Vagina (tissue), 2 donors: ENCODE results near the gene IMMP2L. TPM values are rescaled to one million over a fixed set of nuclear protein-coding genes. Genes with fewer than 3 reads are reported as not detected.

Experiments
- DNase-seq, 2 donors: peaks; one replicate each; pipeline ENCODE4 v3.0.0-alpha.2; 2017; ENCODE audit errors: extremely low spot score in 2 of 2
- H3K27ac ChIP-seq: fragments of 200-600 bp; sonication (generic); one replicate; pipeline ENCODE4 v1.5.1; 2019
- H3K27me3 ChIP-seq: fragments of 200-600 bp; sonication (generic); one replicate; pipeline ENCODE4 v1.5.1; 2019
- H3K36me3 ChIP-seq, 2 donors: fragments of 200-600 bp; sonication (generic); one replicate each; pipeline ENCODE4 v1.5.1; 2017 to 2019
- H3K4me1 ChIP-seq: fragments of 200-600 bp; sonication (generic); one replicate; pipeline ENCODE4 v1.5.1; 2019
- H3K4me3 ChIP-seq, 2 donors: fragments of 200-600 bp; sonication (generic); 1 replicate in 1 of 2; 2 replicates in 1 of 2; pipeline ENCODE4 v1.5.1; 2016 to 2019
- H3K9me3 ChIP-seq: fragments of 200-600 bp; sonication (generic); one replicate; pipeline ENCODE4 v1.5.1; 2019
- POLR2A ChIP-seq, 2 donors: fragments of 450-650 bp; IDR thresholded peaks; one replicate each; pipeline ENCODE4 v1.6.1; 2017; ENCODE audit warnings: antibody characterized with exemption in 2 of 2, mild to moderate bottlenecking in 2 of 2, moderate library complexity in 2 of 2
- POLR2AphosphoS5 ChIP-seq, 2 donors: sonication (generic); formaldehyde crosslinking; IDR thresholded peaks; one replicate each; pipeline ENCODE4 v1.9.0; 2017; ENCODE audit warnings: antibody characterized with exemption in 2 of 2, mild to moderate bottlenecking in 2 of 2, low read depth in 1 of 2; ENCODE audit not compliant: insufficient read depth in 1 of 2
- intact Hi-C: fragments of 100-400 bp; cut with DNase I; formaldehyde crosslinking; loops from one replicate; pipeline ENCODE4 v1.15.1; 2023
- total RNA-seq: library from RNA; depleted of rRNA; stranded (reverse); fragments of >200 nt; gene quantifications from one replicate; pipeline ENCODE4 v1.2.3, GENCODE V29; 2016
- TF ChIP-seq, protein P1 (sequence below), 3 experiments: fragments of 450-650 bp in 2 of 3; fragments of 200-600 bp in 1 of 3; sonication (generic) in 1 of 3; IDR thresholded peaks; one replicate each; pipeline ENCODE4 v1.5.1; 2017 to 2019; ENCODE audit warnings: antibody characterized with exemption in 3 of 3, mild to moderate bottlenecking in 2 of 3, moderate library complexity in 2 of 3

Gene IMMP2L
- total RNA-seq, 1 donor from 2014 or later: 13.3 TPM

DNA sequence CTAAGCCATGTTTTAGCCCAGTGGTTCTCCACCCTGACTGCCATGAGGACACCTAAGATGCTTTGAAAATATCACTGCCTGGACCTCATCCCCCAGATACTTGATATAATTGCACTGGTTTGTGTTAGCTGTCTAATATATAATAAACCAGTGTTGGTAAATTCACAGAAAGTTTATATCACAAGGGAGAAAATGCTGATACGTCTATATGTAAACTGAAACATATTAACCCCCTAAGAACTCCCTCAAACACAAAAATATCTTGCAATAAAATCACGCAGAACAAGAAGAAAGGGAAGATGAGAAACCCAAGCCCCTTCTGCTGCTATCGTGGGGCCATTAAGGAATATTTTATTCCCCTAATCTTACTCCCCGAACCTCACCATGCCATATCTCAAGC lies 8.2 kb downstream of the IMMP2L start:
- Histone ChIP-seq H3K4me3 (no peak overlapping the region), H3K27me3 (no peaks in the 10 kb centered on the region), H3K36me3 (peaks cover 0 to 14% of the 10 kb centered on the region in 2 donors), H3K9me3 (no peaks in the 10 kb centered on the region), H3K27ac (no peak overlapping the region), H3K4me1 (peaks cover 7% of the 10 kb centered on the region)
- intact Hi-C loops: no loop called here
- DNase-seq: no peak
- TF ChIP-seq, protein P1, sequence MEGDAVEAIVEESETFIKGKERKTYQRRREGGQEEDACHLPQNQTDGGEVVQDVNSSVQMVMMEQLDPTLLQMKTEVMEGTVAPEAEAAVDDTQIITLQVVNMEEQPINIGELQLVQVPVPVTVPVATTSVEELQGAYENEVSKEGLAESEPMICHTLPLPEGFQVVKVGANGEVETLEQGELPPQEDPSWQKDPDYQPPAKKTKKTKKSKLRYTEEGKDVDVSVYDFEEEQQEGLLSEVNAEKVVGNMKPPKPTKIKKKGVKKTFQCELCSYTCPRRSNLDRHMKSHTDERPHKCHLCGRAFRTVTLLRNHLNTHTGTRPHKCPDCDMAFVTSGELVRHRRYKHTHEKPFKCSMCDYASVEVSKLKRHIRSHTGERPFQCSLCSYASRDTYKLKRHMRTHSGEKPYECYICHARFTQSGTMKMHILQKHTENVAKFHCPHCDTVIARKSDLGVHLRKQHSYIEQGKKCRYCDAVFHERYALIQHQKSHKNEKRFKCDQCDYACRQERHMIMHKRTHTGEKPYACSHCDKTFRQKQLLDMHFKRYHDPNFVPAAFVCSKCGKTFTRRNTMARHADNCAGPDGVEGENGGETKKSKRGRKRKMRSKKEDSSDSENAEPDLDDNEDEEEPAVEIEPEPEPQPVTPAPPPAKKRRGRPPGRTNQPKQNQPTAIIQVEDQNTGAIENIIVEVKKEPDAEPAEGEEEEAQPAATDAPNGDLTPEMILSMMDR (IDR thresholded peaks at IDR 0.05): no peak
- TF ChIP-seq POLR2A (IDR thresholded peaks at IDR 0.05) (no peak), POLR2AphosphoS5 (IDR thresholded peaks at IDR 0.05; ENCODE audit: insufficient read depth in 1 of 2, low read depth in 1 of 2) (no peak)

DNA sequence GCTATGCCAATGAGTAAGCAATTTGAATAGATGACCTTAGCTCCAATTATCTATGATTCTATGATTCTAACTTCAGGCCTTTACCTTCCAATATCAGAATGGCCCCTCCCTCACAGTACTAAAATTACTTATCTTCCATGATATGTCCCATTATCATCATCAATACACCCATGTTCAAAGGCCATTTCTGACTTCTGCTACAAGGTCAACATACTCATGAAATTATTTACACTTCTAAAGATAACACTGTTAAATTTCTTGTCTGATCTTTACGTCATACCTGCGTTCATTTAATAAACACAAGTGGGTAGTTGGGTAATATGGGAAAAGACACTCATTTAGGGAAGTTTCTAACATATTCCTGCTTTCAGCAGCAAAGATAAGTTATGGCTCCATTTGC lies 21.2 kb downstream of the IMMP2L start:
- no peak for DNase-seq
- peaks cover 7% of the 10 kb centered on the region for H3K4me1 ChIP-seq
- no peaks in the 10 kb centered on the region for H3K27me3 ChIP-seq
- H3K9me3 ChIP-seq: no peaks in the 10 kb centered on the region
- intact Hi-C loops: no loop called here
- no peak for TF ChIP-seq POLR2AphosphoS5 (IDR thresholded peaks at IDR 0.05; ENCODE audit: insufficient read depth in 1 of 2, low read depth in 1 of 2)
- TF ChIP-seq, protein P1 (IDR thresholded peaks at IDR 0.05): no peak
- TF ChIP-seq POLR2A (IDR thresholded peaks at IDR 0.05): no peak
- H3K27ac ChIP-seq: no peak overlapping the region
- H3K36me3 ChIP-seq: no peaks in the 10 kb centered on the region
- no peak overlapping the region for H3K4me3 ChIP-seq

DNA sequence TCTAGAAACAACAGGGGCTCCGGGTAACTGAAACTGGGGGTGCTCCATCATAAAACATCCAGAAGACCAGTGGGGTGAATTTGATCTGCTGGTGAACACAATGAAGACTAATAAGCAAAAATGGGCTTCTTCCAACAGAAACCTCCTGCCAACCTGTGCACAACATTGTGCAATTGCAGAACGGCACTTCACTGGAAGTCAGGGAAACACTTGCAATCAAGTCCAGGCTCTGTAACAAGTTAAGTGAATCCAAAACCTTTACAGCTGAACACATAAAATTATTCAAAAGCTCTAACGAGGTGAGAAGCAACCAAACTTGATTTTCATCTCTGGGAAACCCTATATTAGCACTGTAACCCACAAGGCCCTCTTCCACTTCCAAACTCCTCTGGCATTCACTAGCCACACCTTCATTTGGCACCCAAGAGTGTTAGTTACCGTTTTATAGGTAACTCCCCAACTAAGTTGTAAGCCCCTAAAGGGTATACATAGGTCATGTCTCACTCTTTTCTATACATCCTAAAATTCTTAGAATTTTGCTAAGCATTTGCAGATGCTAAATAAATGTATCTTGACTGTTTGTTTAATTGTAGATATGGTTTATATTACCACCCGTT lies 22.0 kb downstream of the IMMP2L start:
- Histone ChIP-seq H3K4me3 (no peak overlapping the region), H3K4me1 (peaks cover 7% of the 10 kb centered on the region), H3K36me3 (no peaks in the 10 kb centered on the region), H3K27ac (no peak overlapping the region), H3K27me3 (no peaks in the 10 kb centered on the region), H3K9me3 (no peaks in the 10 kb centered on the region)
- intact Hi-C loops: no loop called here
- TF ChIP-seq POLR2A (IDR thresholded peaks at IDR 0.05) (no peak), POLR2AphosphoS5 (IDR thresholded peaks at IDR 0.05; ENCODE audit: insufficient read depth in 1 of 2, low read depth in 1 of 2) (no peak)
- TF ChIP-seq, protein P1 (IDR thresholded peaks at IDR 0.05): no peak
- no peak for DNase-seq

DNA sequence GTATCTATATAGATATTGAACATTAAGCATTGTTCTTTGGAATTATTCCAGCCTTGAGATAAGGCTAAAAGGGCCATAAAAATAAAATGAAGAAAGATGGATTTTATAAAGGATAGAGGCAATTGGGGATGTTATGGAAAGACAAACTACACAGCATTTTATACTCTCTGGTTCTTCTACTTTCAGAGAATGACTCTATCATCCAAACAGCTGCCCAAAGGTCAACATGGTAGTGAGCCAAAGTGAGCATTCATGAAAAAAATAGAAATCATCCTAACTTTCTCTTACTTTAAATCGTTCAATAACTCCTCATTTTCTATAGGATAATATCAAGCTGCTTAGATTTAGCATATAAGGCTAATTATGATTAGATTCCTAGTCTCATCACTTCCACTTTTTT lies 25.2 kb downstream of the IMMP2L start:
- TF ChIP-seq POLR2AphosphoS5 (IDR thresholded peaks at IDR 0.05; ENCODE audit: insufficient read depth in 1 of 2, low read depth in 1 of 2): no peak
- TF ChIP-seq, protein P1 (IDR thresholded peaks at IDR 0.05): no peak
- no peak for TF ChIP-seq POLR2A (IDR thresholded peaks at IDR 0.05)
- H3K9me3 ChIP-seq: no peaks in the 10 kb centered on the region
- no peaks in the 10 kb centered on the region for H3K36me3 ChIP-seq
- DNase-seq: no peak
- no peaks in the 10 kb centered on the region for H3K27me3 ChIP-seq
- no peak overlapping the region for H3K4me3 ChIP-seq
- H3K4me1 ChIP-seq: peaks cover 7% of the 10 kb centered on the region
- intact Hi-C loops: no loop called here
- H3K27ac ChIP-seq: no peak overlapping the region

DNA sequence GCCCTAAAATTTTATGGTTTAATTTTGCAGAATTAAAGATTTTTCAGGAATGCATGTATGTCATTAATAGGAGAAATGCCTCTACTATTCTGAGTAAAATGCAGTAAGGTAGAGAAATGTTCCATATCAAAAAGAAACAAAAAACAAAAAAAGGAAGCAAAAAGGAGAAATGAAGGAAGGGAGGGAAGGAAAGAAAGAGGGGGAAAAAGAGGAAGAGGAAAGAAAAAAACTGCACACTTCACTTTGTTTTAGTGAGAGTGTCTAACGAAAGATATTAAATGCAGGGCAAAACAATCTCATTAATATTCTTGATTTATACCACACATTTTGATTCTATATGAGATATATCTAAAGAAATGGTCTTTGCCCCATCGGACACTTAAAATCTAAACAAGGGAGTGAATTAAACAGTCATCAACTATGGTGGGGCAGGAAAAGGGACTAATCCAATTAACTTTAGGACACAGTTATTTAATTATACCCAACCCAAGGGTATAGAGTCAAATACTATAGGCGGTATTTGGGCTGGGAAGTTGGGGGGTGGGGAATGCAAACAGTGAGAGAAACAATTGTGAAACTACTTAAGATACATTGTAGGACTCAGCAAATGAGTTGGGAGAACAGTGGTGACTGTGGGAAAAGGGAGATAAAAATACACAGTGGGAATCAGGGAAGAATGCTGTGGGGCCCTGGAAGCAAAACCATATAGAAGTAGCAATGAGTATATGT lies 27.0 kb downstream of the IMMP2L start:
- Histone ChIP-seq H3K4me3 (no peak overlapping the region), H3K27me3 (no peaks in the 10 kb centered on the region), H3K36me3 (no peaks in the 10 kb centered on the region), H3K27ac (no peak overlapping the region), H3K4me1 (peaks cover 4% of the 10 kb centered on the region), H3K9me3 (no peaks in the 10 kb centered on the region)
- intact Hi-C loops: no loop called here
- DNase-seq: no peak
- TF ChIP-seq POLR2A (IDR thresholded peaks at IDR 0.05) (no peak), POLR2AphosphoS5 (IDR thresholded peaks at IDR 0.05; ENCODE audit: insufficient read depth in 1 of 2, low read depth in 1 of 2) (no peak)
- TF ChIP-seq, protein P1 (IDR thresholded peaks at IDR 0.05): no peak
